Activated CD4-positive, alpha-beta T cell treated with anti-CD3 and anti-CD28 coated beads, Interleukin-2, amount 10 ng/mL, durations not matched to agents 7 days and 5 days (primary cell): ENCODE data around the gene NEGR1. TPM values are rescaled to one million over a fixed set of nuclear protein-coding genes. Genes with fewer than 3 reads are reported as not detected.

Experiments
- CTCF ChIA-PET: fragments of 350-600 bp; sonication (Branson Sonifier 250); formaldehyde crosslinking; loops from one replicate; lab custom pipeline; 2021; ENCODE audit warnings: antibody characterized with exemption; lab: Charles Lee
- POLR2A ChIA-PET: fragments of 350-600 bp; sonication (Branson Sonifier 250); formaldehyde crosslinking; loops from one replicate; lab custom pipeline; 2021; ENCODE audit warnings: antibody characterized with exemption; lab: Charles Lee
- DNase-seq: peaks from one replicate; pipeline ENCODE4 v3.0.0-alpha.2; 2020
- H3K27ac Mint-ChIP-seq: one replicate; pipeline ENCODE4 v1.8.0; 2021; ENCODE audit warnings: mild to moderate bottlenecking, moderate library complexity, mixed read lengths
- H3K27me3 Mint-ChIP-seq: one replicate; pipeline ENCODE4 v1.8.0; 2021; ENCODE audit warnings: mixed read lengths
- H3K36me3 Mint-ChIP-seq: one replicate; pipeline ENCODE4 v1.8.0; 2021; ENCODE audit warnings: low read depth, mixed read lengths
- H3K4me1 Mint-ChIP-seq: one replicate; pipeline ENCODE4 v1.8.0; 2021; ENCODE audit warnings: mixed read lengths
- H3K4me3 Mint-ChIP-seq: one replicate; pipeline ENCODE4 v1.8.0; 2021; ENCODE audit warnings: mild to moderate bottlenecking, moderate library complexity, mixed read lengths
- H3K9me3 Mint-ChIP-seq: one replicate; pipeline ENCODE4 v1.8.0; 2021; ENCODE audit warnings: mixed read lengths
- total RNA-seq, 2 experiments: library from RNA; stranded (reverse); gene quantifications; one replicate each; pipeline ENCODE4 v1.2.3, GENCODE V29; 2021

Gene NEGR1
- total RNA-seq, 2 experiments from 2014 or later: not detected

DNA sequence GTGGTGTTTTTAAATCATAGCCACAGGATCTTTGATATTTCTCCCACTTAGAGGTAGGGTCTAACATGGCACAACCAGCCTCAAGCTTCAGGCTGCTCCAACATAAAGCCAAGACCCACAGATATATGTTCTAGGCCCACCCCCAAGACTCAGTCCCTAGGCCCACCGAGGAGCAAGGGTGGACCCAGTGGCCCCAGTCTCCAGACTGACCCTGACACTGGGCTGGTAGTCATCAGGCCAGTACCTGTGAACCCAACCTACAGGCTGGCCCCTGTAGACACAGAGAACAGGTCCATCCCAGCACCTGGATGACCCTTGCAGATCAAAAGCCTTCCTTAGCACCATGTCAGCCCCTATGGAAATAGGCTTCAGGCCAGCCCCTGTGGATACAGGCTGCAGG is 60.5 kb downstream of the NEGR1 start:
- CTCF ChIA-PET: no interaction called here
- H3K36me3 Mint-ChIP-seq: no peaks in the 10 kb centered on the region

DNA sequence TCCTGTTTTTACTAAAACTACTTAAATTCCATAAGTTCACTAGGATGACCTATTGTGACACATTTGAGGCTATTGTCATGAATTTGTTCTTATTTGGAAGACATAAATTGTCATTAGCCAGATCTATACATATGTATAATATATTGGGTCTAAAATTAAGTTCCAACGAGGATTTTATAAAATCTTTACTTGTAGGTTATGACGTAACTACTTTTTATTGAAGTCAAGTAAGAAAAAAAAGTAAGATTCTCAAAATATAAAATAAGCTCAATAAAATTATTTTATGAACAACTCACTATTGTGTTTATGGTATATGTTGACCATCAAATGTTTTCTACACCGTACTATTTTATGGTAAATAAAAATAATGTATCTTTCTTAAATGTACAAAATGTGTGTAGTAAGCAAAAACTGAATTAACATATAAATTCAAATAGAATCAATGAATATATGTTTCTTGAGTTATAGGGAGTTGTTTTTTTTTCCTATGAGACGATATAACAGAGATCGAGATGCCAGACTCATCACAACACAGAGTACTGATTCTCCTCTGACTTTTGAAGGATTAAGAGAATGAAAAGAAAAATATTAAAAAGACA is 64.1 kb downstream of the NEGR1 start:
- no peaks in the 10 kb centered on the region for H3K9me3 Mint-ChIP-seq
- H3K4me3 Mint-ChIP-seq: no peak overlapping the region
- no peaks in the 10 kb centered on the region for H3K4me1 Mint-ChIP-seq
- no peaks in the 10 kb centered on the region for H3K36me3 Mint-ChIP-seq
- DNase-seq: no peak
- no peak overlapping the region for H3K27ac Mint-ChIP-seq
- POLR2A ChIA-PET: no interaction called here
- CTCF ChIA-PET: no interaction called here
- H3K27me3 Mint-ChIP-seq: no peaks in the 10 kb centered on the region

More for the DNA sequence above, 60.5 kb downstream of the NEGR1 start:
- Mint-ChIP-seq H3K27ac (no peak overlapping the region), H3K27me3 (no peaks in the 10 kb centered on the region), H3K4me1 (no peaks in the 10 kb centered on the region), H3K4me3 (no peak overlapping the region), H3K9me3 (no peaks in the 10 kb centered on the region)
- POLR2A ChIA-PET: no interaction called here
- DNase-seq: no peak

DNA sequence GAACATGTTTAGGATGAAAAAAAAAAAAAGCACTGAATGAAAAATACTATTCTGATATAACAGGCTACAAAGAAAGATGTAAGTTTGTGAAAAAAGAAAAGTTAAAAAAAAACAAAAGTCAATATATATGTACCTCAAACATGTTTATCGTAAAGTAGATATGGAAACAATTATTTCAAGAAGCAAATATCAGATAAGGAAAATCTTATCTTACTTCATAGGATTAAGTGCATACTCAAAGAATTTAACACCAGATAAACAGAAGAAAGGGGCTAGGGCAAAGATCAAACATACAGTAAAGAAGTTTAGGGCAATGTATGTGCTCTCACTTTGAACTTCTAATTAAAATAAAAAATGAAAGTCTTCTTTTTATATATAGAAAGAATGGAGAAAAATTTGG is 75.3 kb downstream of the NEGR1 start:
- no peak for DNase-seq
- H3K27ac Mint-ChIP-seq: no peak overlapping the region
- H3K9me3 Mint-ChIP-seq: no peaks in the 10 kb centered on the region
- no peaks in the 10 kb centered on the region for H3K36me3 Mint-ChIP-seq
- H3K4me1 Mint-ChIP-seq: no peaks in the 10 kb centered on the region
- H3K4me3 Mint-ChIP-seq: no peak overlapping the region
- CTCF ChIA-PET: no interaction called here
- POLR2A ChIA-PET: no interaction called here
- H3K27me3 Mint-ChIP-seq: no peaks in the 10 kb centered on the region

DNA sequence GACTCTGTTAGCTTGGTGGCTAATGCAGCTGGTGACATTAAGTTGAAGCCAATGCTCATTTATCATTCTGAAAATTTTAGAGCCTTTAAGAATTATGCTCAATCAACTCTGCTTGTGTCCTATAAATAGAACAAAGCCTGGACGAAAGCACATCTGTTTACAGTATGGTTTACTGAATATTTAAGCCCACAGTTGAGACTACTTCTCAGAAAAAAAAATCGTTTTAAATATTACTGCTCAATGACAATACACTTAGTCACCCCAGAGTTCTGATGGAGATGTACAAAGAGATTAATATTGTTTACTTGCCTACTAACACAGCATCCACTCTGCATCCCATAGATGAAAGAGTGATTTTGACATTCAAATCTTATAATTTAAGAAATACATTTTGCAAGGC is 79.6 kb downstream of the NEGR1 start:
- no peaks in the 10 kb centered on the region for H3K9me3 Mint-ChIP-seq
- H3K4me3 Mint-ChIP-seq: no peak overlapping the region

DNA sequence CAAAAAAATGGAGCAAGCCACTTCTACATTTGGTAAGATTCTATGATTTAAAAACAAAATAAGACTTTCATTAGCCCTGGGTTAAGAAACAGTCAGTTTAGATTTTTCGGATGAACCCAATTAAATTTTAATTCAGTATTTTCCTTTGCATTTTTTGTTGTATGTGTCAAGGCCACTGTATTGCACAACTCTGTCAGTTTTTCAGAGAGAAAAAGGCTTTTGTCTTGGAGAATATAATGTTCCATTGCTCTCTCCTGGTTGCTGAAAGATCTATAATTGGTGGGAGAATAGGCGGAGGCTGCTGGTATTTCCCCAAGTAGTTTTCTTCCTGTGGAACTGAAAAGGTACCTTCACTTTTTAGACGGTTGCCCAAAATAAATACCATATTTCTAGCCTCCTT is 84.6 kb downstream of the NEGR1 start:
- Mint-ChIP-seq H3K4me1 (no peaks in the 10 kb centered on the region), H3K9me3 (no peaks in the 10 kb centered on the region), H3K27me3 (no peaks in the 10 kb centered on the region), H3K4me3 (no peak overlapping the region), H3K36me3 (no peaks in the 10 kb centered on the region), H3K27ac (no peak overlapping the region)
- no peak for DNase-seq
- CTCF ChIA-PET: no interaction called here
- POLR2A ChIA-PET: no interaction called here

More for the DNA sequence above, 79.6 kb downstream of the NEGR1 start:
- ChIA-PET POLR2A (no interaction called here), CTCF (no interaction called here)
- no peaks in the 10 kb centered on the region for H3K4me1 Mint-ChIP-seq
- DNase-seq: no peak
- no peaks in the 10 kb centered on the region for H3K27me3 Mint-ChIP-seq
- H3K36me3 Mint-ChIP-seq: no peaks in the 10 kb centered on the region
- H3K27ac Mint-ChIP-seq: no peak overlapping the region

DNA sequence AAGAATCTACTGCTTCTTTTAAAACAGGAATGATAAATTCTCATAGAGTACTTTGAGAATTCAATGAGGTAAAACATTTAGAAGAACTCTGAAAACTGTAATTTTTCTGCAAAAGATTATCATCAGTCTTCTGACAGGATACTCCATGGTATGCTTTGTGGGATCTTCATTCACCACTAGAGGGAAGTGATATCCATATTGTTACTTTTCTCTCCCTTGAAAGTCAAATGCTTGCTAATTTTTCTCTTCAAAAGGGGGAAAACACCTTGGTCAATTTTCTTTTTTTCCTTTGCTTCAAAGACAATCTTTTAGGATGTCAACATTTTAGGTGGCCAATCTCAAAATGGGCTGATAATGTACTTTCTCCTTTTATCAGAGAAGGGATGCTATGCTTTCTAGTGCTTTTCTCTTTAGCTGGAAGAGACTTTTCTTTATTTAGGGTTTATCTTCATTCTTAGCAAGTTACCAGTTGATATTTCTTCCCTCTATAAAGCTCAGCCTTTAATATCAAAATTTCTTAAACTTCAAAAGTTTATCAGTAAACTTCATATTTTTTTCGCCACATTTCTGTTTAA is 95.5 kb downstream of the NEGR1 start:
- Mint-ChIP-seq H3K4me3 (no peak overlapping the region), H3K9me3 (no peaks in the 10 kb centered on the region), H3K36me3 (no peaks in the 10 kb centered on the region), H3K27ac (no peak overlapping the region), H3K27me3 (no peaks in the 10 kb centered on the region), H3K4me1 (no peaks in the 10 kb centered on the region)
- ChIA-PET CTCF (interaction anchor here (0.7 kb wide), 1 partner anchor 40 kb away, joined by 3 read pairs; no protein-coding TSS in a partner anchor), POLR2A (no interaction called here)
- no peak for DNase-seq

DNA sequence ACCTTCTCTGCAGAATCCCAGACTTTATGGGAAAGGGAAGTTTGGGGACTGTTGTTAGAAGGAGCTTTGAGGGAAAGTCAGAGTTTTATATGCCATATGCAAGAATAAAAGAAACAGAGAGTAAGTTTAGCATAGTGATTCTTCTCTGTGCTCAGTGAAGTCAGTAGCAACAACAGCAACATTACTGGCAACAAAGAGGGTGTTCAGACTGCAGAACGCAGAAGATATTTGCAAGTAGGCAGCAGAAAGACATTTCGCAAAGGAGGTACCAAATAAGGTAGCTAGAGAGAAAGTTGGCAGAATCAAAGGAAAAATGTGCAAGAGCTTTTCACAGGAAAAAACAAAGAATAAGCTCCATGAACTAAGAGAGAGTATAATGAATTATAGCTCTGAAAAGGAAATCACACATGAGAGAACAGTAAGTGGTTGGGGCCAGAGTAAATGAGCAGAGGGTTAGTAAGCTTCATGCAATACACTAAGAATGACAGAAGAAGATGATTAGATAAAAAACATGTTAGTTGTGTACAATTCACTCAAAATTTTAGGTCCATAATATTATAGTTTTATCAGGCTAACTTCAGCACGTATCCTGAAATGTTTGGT is 98.1 kb downstream of the NEGR1 start:
- H3K36me3 Mint-ChIP-seq: no peaks in the 10 kb centered on the region
- no peaks in the 10 kb centered on the region for H3K4me1 Mint-ChIP-seq
- no peak for DNase-seq
- no peaks in the 10 kb centered on the region for H3K9me3 Mint-ChIP-seq
- H3K27me3 Mint-ChIP-seq: no peaks in the 10 kb centered on the region
- ChIA-PET POLR2A (no interaction called here), CTCF (no interaction called here)
- no peak overlapping the region for H3K27ac Mint-ChIP-seq
- no peak overlapping the region for H3K4me3 Mint-ChIP-seq

DNA sequence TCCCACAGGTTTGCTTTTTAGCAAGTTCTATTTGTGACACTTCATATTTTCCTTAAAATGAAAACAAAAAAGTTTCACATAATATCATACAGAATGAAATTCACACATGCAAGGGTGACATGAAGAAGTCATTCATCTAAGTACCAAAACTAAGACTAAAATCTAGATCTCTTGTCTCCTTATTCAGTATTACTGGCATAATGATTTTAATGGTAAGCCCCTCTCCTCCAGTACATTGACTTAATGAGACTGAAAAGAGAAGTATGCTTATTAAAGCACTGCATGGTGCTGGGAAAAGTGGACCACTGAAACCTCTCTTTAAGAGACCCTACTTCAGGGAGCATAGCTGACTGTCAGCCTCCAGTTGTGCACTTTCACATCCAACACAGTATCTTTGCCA is 99.5 kb downstream of the NEGR1 start:
- H3K36me3 Mint-ChIP-seq: no peaks in the 10 kb centered on the region
- no peaks in the 10 kb centered on the region for H3K9me3 Mint-ChIP-seq
- no peak overlapping the region for H3K4me3 Mint-ChIP-seq
- no peaks in the 10 kb centered on the region for H3K27me3 Mint-ChIP-seq
- no peak for DNase-seq
- ChIA-PET CTCF (no interaction called here), POLR2A (no interaction called here)
- no peak overlapping the region for H3K27ac Mint-ChIP-seq
- H3K4me1 Mint-ChIP-seq: no peaks in the 10 kb centered on the region

DNA sequence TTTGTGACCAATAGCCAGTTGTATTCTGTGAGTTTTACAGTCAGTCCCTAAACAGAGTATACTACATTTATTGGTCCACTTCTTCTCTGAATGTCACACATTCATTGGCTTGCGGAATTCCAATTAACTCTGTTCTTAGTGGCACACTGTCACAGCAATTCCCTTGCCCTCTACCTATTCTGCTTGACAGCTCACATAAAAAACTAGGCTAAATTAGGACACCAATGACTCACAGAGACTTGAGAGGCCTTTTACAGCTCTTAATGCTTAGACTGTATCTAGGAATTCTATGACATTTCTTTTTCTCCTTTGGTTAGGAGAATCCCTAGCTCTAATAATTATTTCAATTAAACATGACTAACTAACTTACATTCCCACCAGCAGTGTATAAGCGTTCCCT is 104.1 kb downstream of the NEGR1 start:
- no peaks in the 10 kb centered on the region for H3K4me1 Mint-ChIP-seq
- no peaks in the 10 kb centered on the region for H3K36me3 Mint-ChIP-seq
- DNase-seq: no peak
- no peak overlapping the region for H3K4me3 Mint-ChIP-seq
- ChIA-PET POLR2A (no interaction called here), CTCF (no interaction called here)
- no peaks in the 10 kb centered on the region for H3K27me3 Mint-ChIP-seq
- H3K9me3 Mint-ChIP-seq: no peaks in the 10 kb centered on the region
- no peak overlapping the region for H3K27ac Mint-ChIP-seq

DNA sequence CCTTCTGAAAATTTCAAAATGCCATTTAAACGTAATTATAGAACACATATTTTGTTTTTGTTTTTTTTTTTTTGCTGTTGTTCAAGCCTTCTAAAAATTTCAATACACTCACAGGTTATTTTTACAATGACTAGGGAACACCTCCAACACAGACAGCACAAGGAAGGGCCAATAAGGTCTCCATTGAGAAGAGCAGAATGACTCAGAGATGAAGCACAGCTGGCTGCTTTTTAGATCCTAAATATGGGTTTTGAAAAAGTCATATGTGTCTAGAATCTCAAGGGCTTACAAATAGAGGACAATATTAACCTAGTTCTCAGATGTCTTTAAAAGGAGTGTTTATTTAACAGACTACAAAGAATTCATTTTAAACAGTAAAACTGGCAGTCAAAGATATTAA is 104.6 kb downstream of the NEGR1 start:
- CTCF ChIA-PET: no interaction called here
- no peaks in the 10 kb centered on the region for H3K27me3 Mint-ChIP-seq
- H3K4me3 Mint-ChIP-seq: no peak overlapping the region
- no peaks in the 10 kb centered on the region for H3K4me1 Mint-ChIP-seq
- H3K36me3 Mint-ChIP-seq: no peaks in the 10 kb centered on the region
- no peak overlapping the region for H3K27ac Mint-ChIP-seq
- no peak for DNase-seq
- POLR2A ChIA-PET: no interaction called here
- H3K9me3 Mint-ChIP-seq: no peaks in the 10 kb centered on the region

DNA sequence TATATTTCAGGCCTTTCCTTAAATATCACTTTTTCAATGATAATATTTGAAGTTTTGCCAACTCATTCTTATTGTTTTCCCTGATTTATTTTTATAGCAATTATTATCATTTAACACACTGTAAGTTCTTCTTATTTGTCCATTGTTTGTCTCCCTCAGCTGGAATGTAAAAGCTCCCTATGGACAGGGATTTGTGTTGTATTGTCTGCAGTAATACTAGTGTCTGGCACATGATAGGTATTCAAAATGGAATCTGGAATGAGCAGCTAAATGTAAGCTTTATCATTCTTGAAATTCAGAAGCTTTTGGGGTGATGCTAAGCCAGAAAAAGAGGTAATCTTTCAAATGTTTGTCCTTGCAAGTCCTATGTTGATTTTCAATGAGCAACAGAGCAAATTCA is 112.1 kb downstream of the NEGR1 start:
- no peak overlapping the region for H3K27ac Mint-ChIP-seq
- H3K36me3 Mint-ChIP-seq: no peaks in the 10 kb centered on the region
- ChIA-PET CTCF (no interaction called here), POLR2A (no interaction called here)
- DNase-seq: no peak
- H3K4me1 Mint-ChIP-seq: no peaks in the 10 kb centered on the region
- H3K9me3 Mint-ChIP-seq: no peaks in the 10 kb centered on the region
- H3K4me3 Mint-ChIP-seq: no peak overlapping the region
- H3K27me3 Mint-ChIP-seq: no peaks in the 10 kb centered on the region

DNA sequence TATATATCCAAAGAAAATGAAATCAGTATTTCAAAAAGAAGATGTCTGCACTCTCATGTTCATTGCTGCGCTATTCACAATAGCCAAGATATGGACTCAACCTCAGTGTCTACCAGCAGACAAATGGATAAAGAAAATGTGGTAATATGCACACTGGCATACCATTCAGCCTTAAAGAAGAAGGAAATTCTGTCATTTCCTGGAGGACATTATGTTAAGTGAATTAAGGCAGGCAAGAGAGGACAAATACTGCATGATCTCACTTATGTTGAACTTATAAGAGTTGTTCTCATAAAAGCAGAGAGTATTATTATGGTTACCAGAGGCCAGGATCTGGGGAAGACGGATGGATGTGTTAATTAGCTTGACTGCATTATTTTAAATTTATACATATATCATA is 115.9 kb downstream of the NEGR1 start:
- Mint-ChIP-seq H3K27ac (no peak overlapping the region), H3K27me3 (no peaks in the 10 kb centered on the region), H3K9me3 (no peaks in the 10 kb centered on the region), H3K4me1 (no peaks in the 10 kb centered on the region), H3K36me3 (no peaks in the 10 kb centered on the region), H3K4me3 (no peak overlapping the region)
- POLR2A ChIA-PET: no interaction called here
- CTCF ChIA-PET: no interaction called here
- no peak for DNase-seq

DNA sequence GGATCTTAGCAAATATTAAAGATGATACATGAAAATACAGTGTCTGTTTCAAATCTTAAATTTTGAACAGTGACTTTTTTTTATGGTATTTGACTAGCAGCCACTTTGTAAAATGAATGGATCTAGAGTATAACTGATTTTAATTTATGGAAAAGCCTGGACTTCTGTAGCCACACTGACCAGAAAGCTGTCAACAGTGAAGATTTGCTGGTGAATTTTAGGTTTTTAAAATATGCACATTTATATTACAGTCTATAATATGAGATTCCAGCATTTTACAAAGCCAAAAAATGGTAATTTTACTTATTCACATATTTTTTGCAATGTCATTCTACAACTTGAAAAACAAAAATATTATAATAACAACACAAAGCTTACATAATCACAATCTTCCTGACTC is 131.8 kb downstream of the NEGR1 start:
- DNase-seq: no peak
- Mint-ChIP-seq H3K9me3 (no peaks in the 10 kb centered on the region), H3K36me3 (no peaks in the 10 kb centered on the region), H3K27me3 (no peaks in the 10 kb centered on the region), H3K4me1 (no peaks in the 10 kb centered on the region), H3K27ac (no peak overlapping the region), H3K4me3 (no peak overlapping the region)
- ChIA-PET CTCF (no interaction called here), POLR2A (no interaction called here)

DNA sequence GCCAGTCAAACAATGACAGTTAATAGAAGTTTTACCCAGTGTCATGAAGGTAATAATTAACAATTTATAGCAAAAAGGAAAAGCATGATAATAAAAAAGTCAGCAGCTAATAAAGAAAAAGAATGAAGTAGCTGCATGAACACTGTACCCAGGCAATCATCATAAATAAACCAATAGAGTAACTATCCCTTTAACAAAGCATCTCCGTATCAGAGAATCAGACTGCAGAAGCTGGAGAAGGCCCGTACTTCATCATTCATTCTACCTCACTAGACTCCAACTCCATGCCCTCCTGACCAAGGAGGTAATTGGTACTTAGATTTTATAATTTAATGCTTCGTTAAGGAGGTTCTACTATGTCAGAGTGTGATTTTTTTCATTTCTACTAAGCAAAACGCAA is 140.5 kb downstream of the NEGR1 start:
- Mint-ChIP-seq H3K27me3 (no peaks in the 10 kb centered on the region), H3K36me3 (no peaks in the 10 kb centered on the region), H3K4me3 (no peak overlapping the region), H3K27ac (no peak overlapping the region), H3K4me1 (no peaks in the 10 kb centered on the region), H3K9me3 (no peaks in the 10 kb centered on the region)
- DNase-seq: no peak
- POLR2A ChIA-PET: no interaction called here
- CTCF ChIA-PET: no interaction called here
